H1 (cell line): ENCODE measurements around the gene TMEM97.

Experiments used
- BRCA1 ChIP-seq: IDR thresholded peaks from 2 replicates; pipeline ENCODE4 v1.6.1; 2012; ENCODE audit warnings: low read depth, low read length, improper control_type of control experiment
- CHD2 ChIP-seq: IDR thresholded peaks from 2 replicates; pipeline ENCODE4 v1.6.1; 2012; ENCODE audit warnings: low read length, improper control_type of control experiment
- EGR1 ChIP-seq: IDR thresholded peaks from 2 replicates; pipeline ENCODE4 v1.6.1; 2011; ENCODE audit warnings: low read depth, low read length, borderline replicate concordance
- PHF8 ChIP-seq: fragments of 200-600 bp; sonication (generic); conservative IDR thresholded peaks from 2 replicates; pipeline ENCODE4 v1.7.1; 2012; ENCODE audit warnings: low read depth, mild to moderate bottlenecking, inconsistent platforms, low read length, moderate library complexity
- POLR2A ChIP-seq, 2 experiments: IDR thresholded peaks; 1 replicate in 1 of 2; 2 replicates in 1 of 2; pipeline ENCODE4 v1.6.1; 2011; ENCODE audit warnings: low read depth in 2 of 2, low read length in 2 of 2, mild to moderate bottlenecking in 2 of 2; ENCODE audit errors: control extremely low read depth in 1 of 2
- RAD21 ChIP-seq, 2 experiments: IDR thresholded peaks in 1 of 2; conservative IDR thresholded peaks in 1 of 2; 2 replicates each; pipeline ENCODE4 v1.6.1; 2011; ENCODE audit warnings: low read depth in 2 of 2, low read length in 2 of 2, improper control_type of control experiment in 1 of 2, inconsistent platforms in 1 of 2, mild to moderate bottlenecking in 1 of 2, moderate library complexity in 1 of 2
- RBBP5 ChIP-seq: IDR thresholded peaks from 2 replicates; pipeline ENCODE4 v1.7.1; 2012; ENCODE audit warnings: low read depth, mild to moderate bottlenecking, inconsistent platforms, low read length, moderate library complexity, borderline replicate concordance
- SIN3A ChIP-seq, 2 experiments: IDR thresholded peaks in 1 of 2; conservative IDR thresholded peaks in 1 of 2; 2 replicates each; pipeline ENCODE4 v1.6.1; 2011 to 2012; ENCODE audit warnings: low read length in 2 of 2, improper control_type of control experiment in 1 of 2, low read depth in 1 of 2, mild to moderate bottlenecking in 1 of 2
- YY1 ChIP-seq: IDR thresholded peaks from 2 replicates; pipeline ENCODE4 v1.6.1; 2011; ENCODE audit warnings: low read depth, mild to moderate bottlenecking, low read length
- TF ChIP-seq, protein P1 (sequence below), 3 experiments: IDR thresholded peaks; 1 replicate in 2 of 3; 2 replicates in 1 of 3; pipeline versions ENCODE4 v1.5.1 to v1.6.1; 2011; ENCODE audit warnings: low read length in 3 of 3, mild to moderate bottlenecking in 3 of 3, inconsistent platforms in 2 of 3, low read depth in 1 of 3, moderate library complexity in 1 of 3; ENCODE audit not compliant: insufficient read depth in 1 of 3; ENCODE audit errors: control extremely low read depth in 1 of 3

DNA sequence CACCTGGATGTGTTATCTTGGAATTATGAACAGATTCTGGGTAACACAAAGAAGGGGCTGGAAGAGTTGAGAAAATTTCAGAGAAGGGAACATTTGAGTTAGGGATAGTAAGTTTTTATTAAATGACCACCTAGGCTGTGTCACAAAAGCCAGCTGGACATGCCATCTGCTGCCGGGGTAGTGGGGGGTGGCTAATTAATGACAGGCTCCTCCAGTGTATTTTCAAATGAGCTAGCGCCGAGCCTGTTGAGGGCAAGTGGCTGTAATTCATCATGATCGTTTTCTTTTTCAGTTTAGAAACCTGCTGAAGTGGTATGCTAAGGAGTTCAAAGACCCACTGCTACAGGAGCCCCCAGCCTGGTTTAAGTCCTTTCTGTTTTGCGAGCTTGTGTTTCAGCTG, 6.2 kb downstream of the TMEM97 start:
- TF ChIP-seq EGR1 (no peak), RBBP5 (no peak), PHF8 (no peak), RAD21 (IDR thresholded peaks at IDR 0.05 in 1 of 2, conservative IDR thresholded peaks at IDR 0.05 in 1 of 2; ENCODE audit: low read depth in 2 of 2, low read length in 2 of 2) (no peak), POLR2A (IDR thresholded peaks at IDR 0.05; ENCODE audit: control extremely low read depth in 1 of 2, low read depth in 2 of 2, low read length in 2 of 2) (no peak), CHD2 (no peak), BRCA1 (no peak), YY1 (no peak), SIN3A (conservative IDR thresholded peaks at IDR 0.05 in 1 of 2, IDR thresholded peaks at IDR 0.05 in 1 of 2; ENCODE audit: low read depth in 1 of 2, low read length in 2 of 2) (no peak)
- TF ChIP-seq, protein P1, sequence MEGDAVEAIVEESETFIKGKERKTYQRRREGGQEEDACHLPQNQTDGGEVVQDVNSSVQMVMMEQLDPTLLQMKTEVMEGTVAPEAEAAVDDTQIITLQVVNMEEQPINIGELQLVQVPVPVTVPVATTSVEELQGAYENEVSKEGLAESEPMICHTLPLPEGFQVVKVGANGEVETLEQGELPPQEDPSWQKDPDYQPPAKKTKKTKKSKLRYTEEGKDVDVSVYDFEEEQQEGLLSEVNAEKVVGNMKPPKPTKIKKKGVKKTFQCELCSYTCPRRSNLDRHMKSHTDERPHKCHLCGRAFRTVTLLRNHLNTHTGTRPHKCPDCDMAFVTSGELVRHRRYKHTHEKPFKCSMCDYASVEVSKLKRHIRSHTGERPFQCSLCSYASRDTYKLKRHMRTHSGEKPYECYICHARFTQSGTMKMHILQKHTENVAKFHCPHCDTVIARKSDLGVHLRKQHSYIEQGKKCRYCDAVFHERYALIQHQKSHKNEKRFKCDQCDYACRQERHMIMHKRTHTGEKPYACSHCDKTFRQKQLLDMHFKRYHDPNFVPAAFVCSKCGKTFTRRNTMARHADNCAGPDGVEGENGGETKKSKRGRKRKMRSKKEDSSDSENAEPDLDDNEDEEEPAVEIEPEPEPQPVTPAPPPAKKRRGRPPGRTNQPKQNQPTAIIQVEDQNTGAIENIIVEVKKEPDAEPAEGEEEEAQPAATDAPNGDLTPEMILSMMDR (IDR thresholded peaks at IDR 0.05; ENCODE audit: control extremely low read depth in 1 of 3, insufficient read depth in 1 of 3, low read depth in 1 of 3, low read length in 3 of 3) = no peak
